ENCODE results near the gene RBM48. TPM values are rescaled to one million over a fixed set of nuclear protein-coding genes. Genes with fewer than 3 reads are reported as not detected.
A peak's percentile ranks its signal among the peaks of the same experiment; 100 is the strongest.
"Not testable (repeated sequence)": the region's sequence is repeated elsewhere in the genome, so short reads cannot be mapped to it uniquely, and the experiment has no call there.

RBM48 gene
- total RNA-seq, 2 donors from 2014 or later: 9.5 to 16.4 TPM

GRCh38 chr7:92520024-92520423 lies 8.6 kb upstream of the RBM48 start:
- ATAC-seq (ENCODE audit: insufficient number of reproducible peaks, low FRiP score, low read depth) (no peak), DNase-seq (ENCODE audit: low spot score) (no peak)
- H3K9me3 ChIP-seq: no peaks in the 10 kb centered on the region
- H3K27me3 ChIP-seq (replicated peaks; ENCODE audit: insufficient read depth): no peaks in the 10 kb centered on the region
- no peak overlapping the region for H3K27ac ChIP-seq
- TF ChIP-seq CTCF (IDR thresholded peaks at IDR 0.05): no peak
- peaks cover 30% of the 10 kb centered on the region for H3K36me3 ChIP-seq
- H3K4me1 ChIP-seq (ENCODE audit: control insufficient read depth in 1 of 2, low read depth in 2 of 2): no peaks in the 10 kb centered on the region
- H3K4me3 ChIP-seq: no peak overlapping the region

- Histone ChIP-seq H3K36me3 (peaks cover 10% of the 10 kb centered on the region), H3K4me3 (no peak overlapping the region), H3K27me3 (replicated peaks; ENCODE audit: insufficient read depth) (no peaks in the 10 kb centered on the region), H3K27ac (no peak overlapping the region), H3K9me3 (no peaks in the 10 kb centered on the region), H3K4me1 (ENCODE audit: control insufficient read depth in 1 of 2, low read depth in 2 of 2) (peaks cover 6 to 10% of the 10 kb centered on the region in 2 donors)
- DNase-seq (ENCODE audit: low spot score): no peak
- no peak for ATAC-seq (ENCODE audit: insufficient number of reproducible peaks, low FRiP score, low read depth)
- TF ChIP-seq CTCF (IDR thresholded peaks at IDR 0.05): no peak
These were observed 5.5 kb upstream of the RBM48 start for GRCh38 chr7:92523110-92523509.

GRCh38 chr7:92527300-92528187 lies 1.1 kb upstream of the RBM48 start:
- no peaks in the 10 kb centered on the region for H3K27me3 ChIP-seq (replicated peaks; ENCODE audit: insufficient read depth)
- peak; percentile 3 for DNase-seq (ENCODE audit: low spot score)
- H3K36me3 ChIP-seq: peaks cover 13% of the 10 kb centered on the region
- H3K9me3 ChIP-seq: no peaks in the 10 kb centered on the region
- ATAC-seq (ENCODE audit: insufficient number of reproducible peaks, low FRiP score, low read depth): no peak
- peak overlapping the region; percentile 73 to 75 for H3K27ac ChIP-seq
- H3K4me3 ChIP-seq: peak overlapping the region; percentile 97
- peaks cover 11 to 19% of the 10 kb centered on the region in 2 donors for H3K4me1 ChIP-seq (ENCODE audit: control insufficient read depth in 1 of 2, low read depth in 2 of 2)
- no peak for TF ChIP-seq CTCF (IDR thresholded peaks at IDR 0.05)

- Histone ChIP-seq H3K27me3 (replicated peaks; ENCODE audit: insufficient read depth) (no peaks in the 10 kb centered on the region), H3K9me3 (no peaks in the 10 kb centered on the region), H3K36me3 (peaks cover 15% of the 10 kb centered on the region), H3K4me3 (peak overlapping the region; percentile 97), H3K4me1 (ENCODE audit: control insufficient read depth in 1 of 2, low read depth in 2 of 2) (peaks cover 11 to 19% of the 10 kb centered on the region in 2 donors), H3K27ac (peak overlapping the region; percentile 75 to 76)
- TF ChIP-seq CTCF (IDR thresholded peaks at IDR 0.05): no peak
- ATAC-seq (ENCODE audit: insufficient number of reproducible peaks, low FRiP score, low read depth) (no peak), DNase-seq (ENCODE audit: low spot score) (no peak)
These were observed 316 bp downstream of the RBM48 start for GRCh38 chr7:92528958-92529264.

- ATAC-seq (ENCODE audit: insufficient number of reproducible peaks, low FRiP score, low read depth): no peak
- Histone ChIP-seq H3K36me3 (peaks cover 35% of the 10 kb centered on the region), H3K4me1 (ENCODE audit: control insufficient read depth in 1 of 2, low read depth in 2 of 2) (peaks cover 1 to 8% of the 10 kb centered on the region in 2 donors), H3K4me3 (no peak overlapping the region), H3K27ac (no peak overlapping the region), H3K27me3 (replicated peaks; ENCODE audit: insufficient read depth) (no peaks in the 10 kb centered on the region), H3K9me3 (no peaks in the 10 kb centered on the region)
- no peak for TF ChIP-seq CTCF (IDR thresholded peaks at IDR 0.05)
- no peak for DNase-seq (ENCODE audit: low spot score)
These were observed 6.0 kb downstream of the RBM48 start for GRCh38 chr7:92534572-92534971.

GRCh38 chr7:92543542-92543941 lies 14.9 kb downstream of the RBM48 start:
- not testable (repeated sequence) for H3K4me3 ChIP-seq; H3K4me1 ChIP-seq (ENCODE audit: control insufficient read depth in 1 of 2, low read depth in 2 of 2); H3K36me3 ChIP-seq; DNase-seq (ENCODE audit: low spot score); H3K27ac ChIP-seq; H3K27me3 ChIP-seq (replicated peaks; ENCODE audit: insufficient read depth); ATAC-seq (ENCODE audit: insufficient number of reproducible peaks, low FRiP score, low read depth); H3K9me3 ChIP-seq

- not testable (repeated sequence) for H3K36me3 ChIP-seq
These were observed 16.5 kb downstream of the RBM48 start for GRCh38 chr7:92545116-92545515.

More at GRCh38 chr7:92545116-92545515, 16.5 kb downstream of the RBM48 start:
- not testable (repeated sequence) for ATAC-seq (ENCODE audit: insufficient number of reproducible peaks, low FRiP score, low read depth); H3K9me3 ChIP-seq; DNase-seq (ENCODE audit: low spot score); H3K27ac ChIP-seq; H3K27me3 ChIP-seq (replicated peaks; ENCODE audit: insufficient read depth); H3K4me1 ChIP-seq (ENCODE audit: control insufficient read depth in 1 of 2, low read depth in 2 of 2); H3K4me3 ChIP-seq

All from thoracic aorta (tissue), 2 donors.